Activated CD4-positive, alpha-beta memory T cell treated with anti-CD3 and anti-CD28 coated beads, Interleukin-2, amount 10 ng/mL, durations not matched to agents 7 days and 5 days (primary cell): ENCODE measurements around the gene PDK2. TPM values are rescaled to one million over a fixed set of nuclear protein-coding genes. Genes with fewer than 3 reads are reported as not detected.

Experiments
- CTCF ChIA-PET: fragments of 350-600 bp; sonication (Branson Sonifier 250); formaldehyde crosslinking; loops from one replicate; lab custom pipeline; 2021; ENCODE audit warnings: antibody characterized with exemption, inconsistent platforms; lab: Charles Lee
- POLR2A ChIA-PET: fragments of 350-600 bp; sonication (Branson Sonifier 250); formaldehyde crosslinking; loops from one replicate; lab custom pipeline; 2021; ENCODE audit warnings: antibody characterized with exemption; lab: Charles Lee
- DNase-seq: peaks from one replicate; pipeline ENCODE4 v3.0.0-alpha.2; 2020
- H3K27ac Mint-ChIP-seq: one replicate; pipeline ENCODE4 v1.8.0; 2021; ENCODE audit warnings: mild to moderate bottlenecking, mixed read lengths
- H3K27me3 Mint-ChIP-seq: one replicate; pipeline ENCODE4 v1.8.0; 2021; ENCODE audit warnings: mixed read lengths
- H3K36me3 Mint-ChIP-seq: one replicate; pipeline ENCODE4 v1.8.0; 2021; ENCODE audit warnings: low read depth, mixed read lengths
- H3K4me1 Mint-ChIP-seq: one replicate; pipeline ENCODE4 v1.8.0; 2021; ENCODE audit warnings: mixed read lengths
- H3K4me3 Mint-ChIP-seq: one replicate; pipeline ENCODE4 v1.8.0; 2021; ENCODE audit warnings: mild to moderate bottlenecking, mixed read lengths
- H3K9me3 Mint-ChIP-seq: one replicate; pipeline ENCODE4 v1.8.0; 2021; ENCODE audit warnings: mixed read lengths
- total RNA-seq, 2 experiments: library from RNA; stranded (reverse); gene quantifications; one replicate each; pipeline ENCODE4 v1.2.3, GENCODE V29; 2021

PDK2 gene
- total RNA-seq, 2 experiments from 2014 or later = 19.6 to 23.4 TPM

DNA sequence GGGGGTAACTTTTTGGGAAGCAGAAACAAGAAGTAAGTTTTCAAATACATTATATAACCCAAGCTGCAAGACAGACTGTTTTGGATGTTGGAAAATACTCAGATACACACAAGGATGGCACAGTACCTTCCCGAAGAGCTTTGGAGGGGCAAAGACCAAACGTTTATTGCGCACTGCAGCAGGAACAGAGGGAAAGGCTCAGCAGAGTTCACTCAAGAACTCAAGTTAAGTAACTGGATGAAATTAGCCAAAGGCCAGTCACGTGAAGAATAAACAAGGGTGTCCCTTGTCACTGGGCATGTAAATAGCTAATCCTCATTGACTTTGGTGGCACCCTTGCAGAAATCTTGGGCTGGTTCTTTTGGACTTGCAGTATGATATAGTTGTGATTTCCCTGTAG is 2.8 kb downstream of the PDK2 start:
- no peak for DNase-seq
- Mint-ChIP-seq H3K9me3 (no peaks in the 10 kb centered on the region), H3K4me3 (no peak overlapping the region), H3K27me3 (no peaks in the 10 kb centered on the region), H3K4me1 (peaks cover 23% of the 10 kb centered on the region), H3K27ac (no peak overlapping the region), H3K36me3 (peaks cover 3% of the 10 kb centered on the region)
- ChIA-PET CTCF (interaction anchor here (0.7 to 1.6 kb wide), 3 partner anchors 10 to 103 kb away, joined by 3 read pairs; no protein-coding TSS in a partner anchor), POLR2A (no interaction called here)

DNA sequence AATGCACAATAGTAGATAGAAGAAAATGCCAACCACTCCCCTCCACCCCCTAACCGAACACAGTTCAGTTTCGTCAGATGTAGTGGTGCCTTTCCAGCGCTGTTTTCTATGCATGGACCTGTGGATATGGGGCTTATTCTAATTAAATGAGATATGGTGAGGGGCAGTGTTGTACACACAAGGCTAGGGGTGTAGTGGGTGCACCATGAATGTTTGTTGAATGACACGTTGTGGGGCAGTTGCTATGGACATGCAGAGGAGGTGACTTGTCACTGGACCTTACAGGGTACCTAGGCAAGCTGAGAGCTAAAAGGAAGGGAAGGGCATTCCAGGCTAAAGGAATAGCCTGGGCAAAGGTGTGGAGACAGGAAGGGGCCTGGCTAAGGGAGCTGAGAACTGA is 3.4 kb downstream of the PDK2 start:
- no peak overlapping the region for H3K27ac Mint-ChIP-seq
- no peak overlapping the region for H3K4me3 Mint-ChIP-seq
- H3K36me3 Mint-ChIP-seq = peaks cover 3% of the 10 kb centered on the region
- H3K9me3 Mint-ChIP-seq = no peaks in the 10 kb centered on the region
- POLR2A ChIA-PET = no interaction called here
- H3K4me1 Mint-ChIP-seq = peaks cover 23% of the 10 kb centered on the region
- DNase-seq = no peak
- no peaks in the 10 kb centered on the region for H3K27me3 Mint-ChIP-seq
- CTCF ChIA-PET = interaction anchor here (0.9 to 1.6 kb wide), 2 partner anchors 73 to 102 kb away, joined by 3 read pairs; no protein-coding TSS in a partner anchor

DNA sequence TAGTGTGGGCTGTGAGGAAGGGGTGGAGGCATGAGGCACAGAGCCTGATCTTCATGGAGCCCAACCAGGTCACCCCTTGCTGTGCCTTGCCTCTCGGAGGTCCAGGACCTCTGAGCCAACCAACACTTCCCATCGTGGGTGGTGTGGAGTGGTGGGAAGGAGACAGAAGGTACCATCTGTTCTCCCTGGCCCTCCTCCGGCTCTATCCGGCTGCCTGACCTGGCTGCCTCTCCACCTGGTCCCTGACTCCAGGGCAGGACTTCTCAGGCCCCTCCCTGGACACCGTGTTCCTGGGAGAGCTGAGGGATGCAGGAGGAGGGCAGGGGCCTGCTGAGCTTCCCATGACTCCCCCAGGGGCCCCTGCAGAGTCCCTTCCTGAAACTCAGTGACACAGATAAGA is 3.9 kb downstream of the PDK2 start:
- H3K27ac Mint-ChIP-seq = no peak overlapping the region
- ChIA-PET POLR2A (no interaction called here), CTCF (interaction anchor here (0.9 to 1.6 kb wide), 2 partner anchors 73 to 101 kb away, joined by 3 read pairs; no protein-coding TSS in a partner anchor)
- H3K4me3 Mint-ChIP-seq = no peak overlapping the region
- H3K4me1 Mint-ChIP-seq = peaks cover 23% of the 10 kb centered on the region
- no peaks in the 10 kb centered on the region for H3K9me3 Mint-ChIP-seq
- DNase-seq = no peak
- H3K27me3 Mint-ChIP-seq = no peaks in the 10 kb centered on the region
- H3K36me3 Mint-ChIP-seq = peaks cover 3% of the 10 kb centered on the region

DNA sequence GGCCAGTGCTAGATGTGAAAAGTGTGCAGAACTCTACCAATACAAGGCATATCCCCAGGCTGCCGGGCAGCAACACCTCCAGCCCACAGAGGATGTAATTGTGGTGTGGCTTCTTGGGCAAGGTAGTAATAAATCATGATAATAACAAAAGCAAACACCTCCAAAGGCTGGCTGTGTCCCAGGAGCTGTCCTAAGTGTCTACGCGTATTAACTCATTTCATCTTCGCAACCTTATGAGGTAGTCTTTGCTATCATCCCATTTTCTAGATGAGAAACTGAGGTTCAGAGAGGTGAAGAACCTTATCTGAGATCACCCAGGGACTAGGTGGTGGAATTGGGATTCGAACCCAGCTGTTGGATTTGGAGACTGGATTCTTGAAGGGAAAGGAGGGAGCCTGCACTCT is 5.3 kb downstream of the PDK2 start:
- ChIA-PET POLR2A (no interaction called here), CTCF (interaction anchor here (0.8 kb wide), 1 partner anchor 13 kb away, joined by 3 read pairs; no protein-coding TSS in a partner anchor)
- Mint-ChIP-seq H3K9me3 (no peaks in the 10 kb centered on the region), H3K4me3 (no peak overlapping the region), H3K27ac (no peak overlapping the region), H3K27me3 (no peaks in the 10 kb centered on the region), H3K36me3 (peaks cover 3% of the 10 kb centered on the region), H3K4me1 (peaks cover 18% of the 10 kb centered on the region)
- DNase-seq = no peak

DNA sequence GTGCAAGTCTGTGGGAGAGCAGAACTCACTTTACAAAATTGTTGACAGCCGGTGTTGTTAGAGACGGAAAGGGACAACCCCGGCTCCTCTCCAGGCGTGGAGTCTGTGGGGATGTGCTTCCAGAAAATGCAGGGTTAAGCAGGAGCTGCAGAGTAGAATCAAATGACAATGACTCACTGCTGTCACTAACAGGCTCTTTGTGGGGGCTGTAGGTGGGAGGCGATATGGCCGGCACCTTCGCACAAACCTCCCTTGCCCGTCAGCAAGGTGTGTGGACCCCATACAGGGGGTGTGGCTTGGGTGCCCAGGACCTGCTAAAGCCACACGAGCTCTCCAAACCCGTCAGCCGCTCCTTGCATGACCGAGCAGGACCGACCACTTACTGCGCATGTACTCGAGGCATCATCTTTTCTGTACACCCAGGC is 5.8 kb downstream of the PDK2 start:
- DNase-seq = no peak
- POLR2A ChIA-PET = no interaction called here
- Mint-ChIP-seq H3K9me3 (no peaks in the 10 kb centered on the region), H3K4me3 (no peak overlapping the region), H3K27me3 (no peaks in the 10 kb centered on the region), H3K36me3 (peaks cover 3% of the 10 kb centered on the region), H3K4me1 (peaks cover 14% of the 10 kb centered on the region), H3K27ac (no peak overlapping the region)
- CTCF ChIA-PET = interaction anchor here (0.8 kb wide), 1 partner anchor 14 kb away, joined by 3 read pairs; no protein-coding TSS in a partner anchor

DNA sequence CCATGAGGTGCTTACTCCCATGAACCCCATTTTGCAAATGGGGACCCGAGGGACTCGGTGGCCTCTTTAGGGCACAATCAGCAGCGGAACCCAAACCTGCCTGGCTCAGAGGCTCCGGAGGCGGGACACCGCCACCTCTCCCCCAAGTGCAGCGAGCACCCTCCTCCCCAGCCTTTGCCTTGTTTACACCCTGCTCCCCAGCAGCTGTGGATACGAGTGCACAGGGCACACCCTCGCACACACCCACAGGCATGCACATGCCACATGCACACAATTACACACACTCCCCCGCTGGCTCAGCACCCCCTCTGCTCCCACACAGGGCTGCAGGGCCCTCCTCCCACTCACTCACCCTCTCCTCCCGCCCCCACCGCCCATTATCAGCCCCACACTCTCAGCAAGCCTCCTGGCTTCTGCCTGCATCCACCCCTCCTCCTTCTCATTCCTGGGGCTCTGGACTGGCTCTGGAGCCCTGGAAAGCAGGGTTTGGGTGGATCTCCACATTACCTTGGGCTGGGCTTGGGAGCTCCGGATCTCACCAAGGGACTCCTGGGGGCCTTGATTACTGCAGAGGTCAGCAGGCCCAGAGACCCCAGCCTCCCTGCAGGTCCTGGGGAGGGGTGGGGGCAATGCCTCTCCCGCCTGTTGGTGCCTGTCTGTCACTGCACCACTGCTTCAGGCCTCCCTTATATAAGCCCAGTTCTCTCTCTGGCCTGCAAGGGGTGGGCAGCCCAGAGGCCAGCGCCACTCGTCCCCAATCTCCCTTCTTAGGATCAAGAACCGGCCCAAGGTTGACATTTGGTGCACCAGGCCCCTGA is 6.4 kb downstream of the PDK2 start:
- CTCF ChIA-PET = no interaction called here
- Mint-ChIP-seq H3K27ac (no peak overlapping the region), H3K9me3 (no peaks in the 10 kb centered on the region), H3K36me3 (peaks cover 3% of the 10 kb centered on the region), H3K4me1 (peaks cover 8% of the 10 kb centered on the region), H3K27me3 (no peaks in the 10 kb centered on the region), H3K4me3 (no peak overlapping the region)
- no peak for DNase-seq
- POLR2A ChIA-PET = no interaction called here

DNA sequence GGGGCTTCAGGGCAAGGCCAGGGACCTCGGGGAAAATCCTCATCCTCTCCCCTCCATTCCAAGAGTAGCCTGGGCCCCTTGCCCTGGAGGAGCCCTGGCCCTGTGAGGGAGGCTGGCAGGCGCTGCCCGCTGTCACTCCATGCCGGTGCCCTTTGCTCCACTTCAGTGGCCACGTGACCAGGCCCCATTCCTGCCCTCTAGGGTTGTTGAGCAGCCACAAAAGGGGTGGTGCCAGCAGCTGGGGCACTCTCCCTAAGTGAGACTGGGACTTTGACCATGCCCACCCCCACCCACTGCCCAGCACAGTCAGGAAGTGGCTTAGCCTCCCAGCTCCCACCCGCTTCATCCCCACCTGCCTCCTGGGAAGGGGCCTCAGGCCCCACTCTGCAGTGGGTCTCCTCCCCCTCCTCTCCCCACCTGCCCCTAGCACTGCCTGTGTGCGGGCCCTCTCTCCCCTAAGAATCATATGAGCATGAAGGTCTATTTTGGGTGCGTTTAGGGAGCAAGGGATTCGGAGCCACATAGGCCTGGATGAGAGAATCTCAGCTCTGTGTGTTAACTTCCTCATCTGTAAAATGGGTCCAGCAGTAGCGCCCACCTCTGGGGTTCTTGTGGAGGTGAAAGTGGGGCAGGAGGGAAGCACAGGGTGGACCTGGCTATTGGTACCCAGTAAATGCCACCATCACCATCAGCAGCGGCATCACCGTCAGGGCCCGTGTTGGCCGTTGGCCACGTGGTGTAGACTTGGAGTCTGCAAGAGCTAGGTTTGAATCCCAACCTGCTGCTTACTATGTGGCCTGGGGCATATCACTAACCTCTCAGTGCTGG is 7.2 kb downstream of the PDK2 start:
- Mint-ChIP-seq H3K4me1 (peaks cover 5% of the 10 kb centered on the region), H3K4me3 (no peak overlapping the region), H3K27me3 (no peaks in the 10 kb centered on the region), H3K9me3 (no peaks in the 10 kb centered on the region), H3K36me3 (peaks cover 3% of the 10 kb centered on the region), H3K27ac (no peak overlapping the region)
- DNase-seq = no peak
- CTCF ChIA-PET = interaction anchor here (1.4 to 2.2 kb wide), 2 partner anchors 8 to 12 kb away, joined by 3 to 16 read pairs; partner anchors contain the start of gene PDK2
- POLR2A ChIA-PET = no interaction called here

DNA sequence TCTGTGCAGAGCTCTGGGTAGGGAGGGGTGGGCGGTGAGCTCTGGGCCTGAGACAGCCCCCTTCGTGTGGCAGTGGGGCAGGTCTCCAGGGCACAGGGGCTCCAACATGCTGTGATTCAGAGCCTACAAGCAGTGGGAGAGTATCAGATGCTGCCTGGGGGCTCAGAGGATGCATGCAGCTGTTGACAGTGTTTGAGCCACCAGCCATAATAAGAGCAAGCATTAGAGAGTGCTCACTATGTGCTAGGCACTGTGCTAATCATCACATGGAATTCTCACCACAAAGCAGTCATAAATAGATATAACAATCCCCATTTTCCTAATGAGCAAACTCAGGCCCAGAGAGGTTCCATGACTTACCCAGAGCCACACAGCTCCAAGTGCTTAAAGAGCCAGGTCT is 8.1 kb downstream of the PDK2 start:
- Mint-ChIP-seq H3K36me3 (peaks cover 3% of the 10 kb centered on the region), H3K4me1 (peaks cover 5% of the 10 kb centered on the region), H3K9me3 (no peaks in the 10 kb centered on the region), H3K27me3 (no peaks in the 10 kb centered on the region), H3K27ac (no peak overlapping the region), H3K4me3 (no peak overlapping the region)
- POLR2A ChIA-PET = no interaction called here
- no peak for DNase-seq
- CTCF ChIA-PET = interaction anchor here (1.0 to 2.2 kb wide), 3 partner anchors 9 to 16 kb away, joined by 3 to 16 read pairs (median 3); partner anchors contain the start of gene PDK2

DNA sequence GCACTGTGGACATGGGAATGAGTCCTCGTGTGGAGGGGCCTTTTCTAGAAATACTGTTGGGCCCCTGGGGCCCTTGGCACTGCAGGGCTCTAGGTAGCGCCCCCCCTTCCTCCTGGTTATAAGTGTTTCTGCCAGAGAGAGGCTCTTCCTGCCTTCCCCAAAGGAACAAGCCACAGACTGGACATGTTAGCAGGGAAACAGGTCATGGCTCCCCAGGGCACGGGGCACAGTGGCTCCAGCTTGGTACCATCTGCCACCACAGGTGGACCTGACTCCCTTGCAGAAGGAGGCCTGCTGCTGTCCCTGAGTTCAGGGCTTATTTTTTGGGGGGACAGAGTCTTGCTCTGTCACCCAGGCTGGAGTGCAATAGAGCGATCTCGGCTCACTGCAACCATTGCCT is 8.8 kb downstream of the PDK2 start:
- Mint-ChIP-seq H3K27ac (no peak overlapping the region), H3K36me3 (no peaks in the 10 kb centered on the region), H3K27me3 (no peaks in the 10 kb centered on the region), H3K4me1 (peaks cover 5% of the 10 kb centered on the region), H3K4me3 (no peak overlapping the region), H3K9me3 (no peaks in the 10 kb centered on the region)
- POLR2A ChIA-PET = interaction anchor here (1.0 kb wide), 1 partner anchor 44 kb away, joined by 3 read pairs; no protein-coding TSS in a partner anchor
- DNase-seq = no peak
- CTCF ChIA-PET = interaction anchor here (1.0 to 2.2 kb wide), 2 partner anchors 10 to 17 kb away, joined by 3 to 16 read pairs; partner anchors contain the start of gene PDK2

DNA sequence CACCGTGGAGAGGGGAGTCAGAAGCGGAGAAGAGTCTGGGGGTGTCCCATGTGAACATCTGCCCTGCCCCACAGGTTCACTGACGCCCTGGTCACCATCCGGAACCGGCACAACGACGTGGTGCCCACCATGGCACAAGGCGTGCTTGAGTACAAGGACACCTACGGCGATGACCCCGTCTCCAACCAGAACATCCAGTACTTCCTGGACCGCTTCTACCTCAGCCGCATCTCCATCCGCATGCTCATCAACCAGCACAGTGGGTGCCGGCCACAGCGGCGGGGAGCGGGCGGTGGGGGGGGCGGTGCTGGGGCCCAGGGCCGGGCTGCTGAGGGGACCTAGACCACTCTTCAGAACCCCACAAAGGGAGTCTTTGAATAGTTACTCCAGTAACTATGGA is 10.7 kb downstream of the PDK2 start:
- POLR2A ChIA-PET = no interaction called here
- no peaks in the 10 kb centered on the region for H3K9me3 Mint-ChIP-seq
- no peaks in the 10 kb centered on the region for H3K4me1 Mint-ChIP-seq
- no peak overlapping the region for H3K4me3 Mint-ChIP-seq
- no peak for DNase-seq
- H3K36me3 Mint-ChIP-seq = no peaks in the 10 kb centered on the region
- H3K27ac Mint-ChIP-seq = no peak overlapping the region
- H3K27me3 Mint-ChIP-seq = no peaks in the 10 kb centered on the region
- CTCF ChIA-PET = interaction anchor here (0.6 kb wide), 1 partner anchor 12 kb away, joined by 3 read pairs; no protein-coding TSS in a partner anchor

DNA sequence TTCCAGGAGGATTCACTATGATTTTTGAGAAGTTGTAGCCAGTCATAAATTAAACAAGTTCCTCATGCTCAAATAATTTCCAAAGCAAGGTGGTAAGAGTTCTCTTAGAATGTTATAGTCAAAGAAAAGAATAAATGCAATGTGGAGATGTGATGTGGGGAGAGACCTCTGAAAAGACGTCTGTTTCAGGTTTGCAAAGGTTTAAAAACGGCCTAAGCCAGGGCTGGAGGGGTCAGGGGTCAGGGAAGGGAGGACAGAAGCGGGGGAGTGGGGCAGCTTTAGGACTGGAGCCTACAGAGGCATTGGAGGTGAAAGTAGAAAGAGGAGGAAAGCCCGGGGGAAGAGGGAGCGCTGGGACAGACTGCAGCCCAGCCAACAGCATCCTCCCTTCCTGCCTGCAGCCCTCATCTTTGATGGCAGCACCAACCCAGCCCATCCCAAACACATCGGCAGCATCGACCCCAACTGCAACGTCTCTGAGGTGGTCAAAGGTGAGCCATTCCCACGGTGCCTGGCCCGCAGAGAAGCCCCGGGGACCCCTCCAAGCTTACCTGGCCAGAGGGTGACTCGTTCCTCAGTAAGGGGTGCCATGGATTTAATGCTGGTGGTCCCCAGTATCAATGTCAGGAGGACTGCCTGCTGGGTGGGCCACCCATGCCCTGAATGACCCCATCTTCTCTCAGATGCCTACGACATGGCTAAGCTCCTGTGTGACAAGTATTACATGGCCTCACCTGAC is 11.4 kb downstream of the PDK2 start:
- ChIA-PET POLR2A (interaction anchor here (1.7 kb wide), 1 partner anchor 12 kb away, joined by 5 read pairs; no protein-coding TSS in a partner anchor), CTCF (no interaction called here)
- Mint-ChIP-seq H3K27me3 (no peaks in the 10 kb centered on the region), H3K4me3 (no peak overlapping the region), H3K36me3 (no peaks in the 10 kb centered on the region), H3K27ac (no peak overlapping the region), H3K4me1 (no peaks in the 10 kb centered on the region), H3K9me3 (no peaks in the 10 kb centered on the region)
- DNase-seq = no peak

DNA sequence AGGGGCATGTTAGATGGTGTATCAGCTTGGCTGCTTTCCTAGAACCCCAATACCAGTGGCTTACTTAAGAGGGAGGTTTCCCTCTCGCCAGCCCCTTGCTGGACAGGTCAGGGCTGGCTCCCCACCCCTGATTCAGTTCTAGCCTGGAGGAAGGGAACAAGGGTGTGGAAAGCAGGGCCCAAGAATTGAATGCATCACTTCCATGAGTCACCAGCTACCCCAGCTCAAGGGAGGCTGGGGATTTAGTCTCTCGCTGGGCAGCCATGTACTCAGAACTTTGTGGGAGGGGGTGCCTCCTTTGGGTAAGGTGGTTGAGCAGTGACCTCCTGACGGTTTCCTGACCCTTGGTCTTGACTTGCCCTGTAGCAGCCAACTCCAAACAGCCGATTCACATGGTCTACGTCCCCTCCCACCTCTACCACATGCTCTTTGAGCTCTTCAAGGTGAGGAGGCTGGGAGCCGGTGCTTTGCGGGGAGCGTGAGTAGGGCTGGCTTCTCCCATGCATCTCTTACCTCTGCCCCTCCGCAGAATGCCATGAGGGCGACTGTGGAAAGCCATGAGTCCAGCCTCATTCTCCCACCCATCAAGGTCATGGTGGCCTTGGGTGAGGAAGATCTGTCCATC is 12.8 kb downstream of the PDK2 start:
- H3K27me3 Mint-ChIP-seq = no peaks in the 10 kb centered on the region
- POLR2A ChIA-PET = interaction anchor here (1.7 kb wide), 1 partner anchor 14 kb away, joined by 5 read pairs; no protein-coding TSS in a partner anchor
- no peak overlapping the region for H3K4me3 Mint-ChIP-seq
- no peak for DNase-seq
- CTCF ChIA-PET = interaction anchor here (1.8 kb wide), 1 partner anchor 14 kb away, joined by 7 read pairs; no protein-coding TSS in a partner anchor
- H3K36me3 Mint-ChIP-seq = no peaks in the 10 kb centered on the region
- no peak overlapping the region for H3K27ac Mint-ChIP-seq
- no peaks in the 10 kb centered on the region for H3K9me3 Mint-ChIP-seq
- H3K4me1 Mint-ChIP-seq = no peaks in the 10 kb centered on the region
